Astrocyte (in vitro differentiated cells and primary cell): ENCODE measurements around the gene GAS6.

ENCODE experiments used
- CTCF ChIP-seq: IDR thresholded peaks from 2 replicates; pipeline ENCODE4 v1.5.1; 2011; ENCODE audit warnings: low read depth, mild to moderate bottlenecking, inconsistent platforms, low read length, moderate library complexity; ENCODE audit not compliant: insufficient read depth
- EZH2 ChIP-seq: IDR thresholded peaks from 2 replicates; pipeline ENCODE4 v1.6.1; 2012; ENCODE audit warnings: mild to moderate bottlenecking, low read length, inconsistent platforms; ENCODE audit not compliant: insufficient read depth

GRCh38 chr13:113805431-113806103 lies 58.3 kb downstream of the GAS6 start:
- TF ChIP-seq CTCF (no peak), EZH2 (no peak)
